Neural progenitor cell (in vitro differentiated cells): ENCODE measurements around the gene TACC3.

ENCODE experiments used
- EZH2 ChIP-seq: fragments of 200-600 bp; sonication (generic); IDR thresholded peaks from 2 replicates; pipeline ENCODE4 v1.6.1; 2017; ENCODE audit warnings: antibody characterized with exemption, mild to moderate bottlenecking, moderate library complexity
- EZH2phosphoT487 ChIP-seq: fragments of 200-600 bp; sonication (generic); IDR thresholded peaks from 2 replicates; pipeline ENCODE4 v1.6.1; 2017; ENCODE audit warnings: antibody characterized with exemption
- TF ChIP-seq, protein P1 (sequence below): fragments of 200-600 bp; sonication (generic); IDR thresholded peaks from 2 replicates; pipeline ENCODE4 v1.5.1; 2017; ENCODE audit warnings: antibody characterized with exemption, mild to moderate bottlenecking

- TF ChIP-seq, protein P1, sequence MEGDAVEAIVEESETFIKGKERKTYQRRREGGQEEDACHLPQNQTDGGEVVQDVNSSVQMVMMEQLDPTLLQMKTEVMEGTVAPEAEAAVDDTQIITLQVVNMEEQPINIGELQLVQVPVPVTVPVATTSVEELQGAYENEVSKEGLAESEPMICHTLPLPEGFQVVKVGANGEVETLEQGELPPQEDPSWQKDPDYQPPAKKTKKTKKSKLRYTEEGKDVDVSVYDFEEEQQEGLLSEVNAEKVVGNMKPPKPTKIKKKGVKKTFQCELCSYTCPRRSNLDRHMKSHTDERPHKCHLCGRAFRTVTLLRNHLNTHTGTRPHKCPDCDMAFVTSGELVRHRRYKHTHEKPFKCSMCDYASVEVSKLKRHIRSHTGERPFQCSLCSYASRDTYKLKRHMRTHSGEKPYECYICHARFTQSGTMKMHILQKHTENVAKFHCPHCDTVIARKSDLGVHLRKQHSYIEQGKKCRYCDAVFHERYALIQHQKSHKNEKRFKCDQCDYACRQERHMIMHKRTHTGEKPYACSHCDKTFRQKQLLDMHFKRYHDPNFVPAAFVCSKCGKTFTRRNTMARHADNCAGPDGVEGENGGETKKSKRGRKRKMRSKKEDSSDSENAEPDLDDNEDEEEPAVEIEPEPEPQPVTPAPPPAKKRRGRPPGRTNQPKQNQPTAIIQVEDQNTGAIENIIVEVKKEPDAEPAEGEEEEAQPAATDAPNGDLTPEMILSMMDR: no peak
- TF ChIP-seq EZH2phosphoT487 (no peak), EZH2 (no peak)
These were observed 5.0 kb upstream of the TACC3 start for GRCh38 chr4:1716065-1716945.
